Left hindlimb (tissue), 1 donor: ENCODE measurements around the gene ZDHHC11.
"Not testable (repeated sequence)": the region's sequence is repeated elsewhere in the genome, so short reads cannot be mapped to it uniquely, and the experiment has no call there.

ENCODE experiments used
- DNase-seq: peaks from one replicate; pipeline ENCODE4 v3.0.0-alpha.2; 2018

Gene ZDHHC11

DNA sequence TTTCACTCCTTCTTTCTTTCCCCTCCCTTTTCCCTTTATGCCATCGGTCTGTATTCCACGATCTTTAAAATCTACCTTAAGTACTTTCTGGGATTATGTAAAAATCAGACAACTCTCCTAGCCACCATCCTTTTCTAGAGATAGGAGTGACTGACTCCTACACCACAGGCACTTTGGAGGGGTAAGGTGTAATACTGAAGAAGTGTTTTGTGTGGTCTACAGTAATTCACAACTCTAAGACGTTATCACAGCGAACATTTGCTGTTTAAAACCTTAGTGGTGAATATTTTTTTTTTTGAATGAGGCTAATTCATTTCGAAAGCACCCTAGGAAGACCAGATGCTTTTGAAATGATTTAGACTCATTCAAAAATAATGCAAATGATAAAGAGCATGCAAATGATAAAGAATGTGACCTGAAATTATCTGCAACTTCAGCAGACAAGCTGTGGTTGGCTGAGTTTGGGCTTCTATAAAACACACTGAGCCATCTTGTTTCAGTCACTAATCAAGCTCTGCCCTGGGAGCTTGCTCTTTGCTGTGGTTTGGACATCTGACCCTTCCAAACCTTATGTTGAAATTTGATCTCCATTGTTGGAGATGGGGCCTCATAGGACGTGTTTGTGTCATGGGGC, 52.2 kb downstream of the ZDHHC11 start:
- not testable (repeated sequence) for DNase-seq

- not testable (repeated sequence) for DNase-seq
Measured at GRCh38 chr5:797986-798385, 52.8 kb downstream of the ZDHHC11 start.

DNA sequence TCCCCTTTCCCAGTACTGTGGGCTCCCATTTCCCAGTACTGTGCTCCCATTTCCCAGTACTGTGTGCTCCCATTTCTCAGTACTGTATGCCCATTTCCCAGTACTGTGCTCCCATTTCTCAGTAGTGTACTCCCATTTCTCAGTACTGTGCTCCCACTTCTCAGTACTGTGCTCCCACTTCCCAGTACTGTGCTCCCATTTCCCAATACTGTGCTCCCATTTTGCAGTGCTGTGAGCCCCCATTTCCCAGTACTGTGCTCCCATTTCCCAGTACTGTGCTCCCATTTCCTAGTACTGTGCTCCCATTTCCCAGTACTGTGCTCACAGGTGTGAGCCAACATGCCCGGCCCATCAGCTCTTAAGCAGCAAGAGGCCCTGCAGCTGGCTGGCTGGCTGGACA, 54.9 kb downstream of the ZDHHC11 start:
- not testable (repeated sequence) for DNase-seq

DNA sequence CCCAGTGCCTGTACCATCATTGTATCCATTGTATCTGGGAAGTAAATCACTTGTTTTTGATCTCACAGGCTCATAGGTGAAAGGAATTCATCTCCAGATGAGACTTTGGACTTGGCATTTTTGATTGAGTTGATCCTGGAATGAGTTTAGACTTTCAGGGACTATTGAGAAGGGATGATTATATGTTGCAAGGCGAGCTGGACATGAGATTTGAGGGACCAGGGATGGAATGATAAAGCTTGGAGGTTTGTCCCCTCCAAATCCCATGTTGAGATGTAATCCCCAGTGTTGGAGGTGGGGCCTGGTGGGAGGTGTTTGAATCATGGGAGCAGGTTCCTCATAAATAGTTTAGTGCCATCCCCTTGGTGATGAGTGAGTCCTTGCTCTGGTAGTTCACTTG, 55.8 kb downstream of the ZDHHC11 start:
- not testable (repeated sequence) for DNase-seq

DNA sequence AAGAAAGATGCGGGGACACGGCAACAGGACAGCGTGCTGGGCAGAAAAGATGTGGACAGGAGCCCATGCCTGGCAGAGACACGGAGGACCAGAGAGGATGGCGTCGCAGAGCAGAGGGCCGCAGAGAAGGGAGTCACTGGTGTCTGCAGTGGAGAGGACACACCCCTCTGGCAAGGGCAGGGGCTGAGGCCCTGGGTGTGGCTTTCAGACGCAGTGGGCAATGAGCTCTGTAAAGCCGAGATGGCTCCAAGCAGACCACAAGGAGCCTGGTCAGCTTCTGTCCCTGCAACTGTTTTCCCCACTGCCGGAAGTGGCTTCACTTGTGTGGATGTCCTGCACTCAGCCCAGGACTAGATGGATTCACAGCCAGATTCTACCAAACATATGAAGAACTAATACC, 62.1 kb downstream of the ZDHHC11 start:
- DNase-seq: not testable (repeated sequence)

DNA sequence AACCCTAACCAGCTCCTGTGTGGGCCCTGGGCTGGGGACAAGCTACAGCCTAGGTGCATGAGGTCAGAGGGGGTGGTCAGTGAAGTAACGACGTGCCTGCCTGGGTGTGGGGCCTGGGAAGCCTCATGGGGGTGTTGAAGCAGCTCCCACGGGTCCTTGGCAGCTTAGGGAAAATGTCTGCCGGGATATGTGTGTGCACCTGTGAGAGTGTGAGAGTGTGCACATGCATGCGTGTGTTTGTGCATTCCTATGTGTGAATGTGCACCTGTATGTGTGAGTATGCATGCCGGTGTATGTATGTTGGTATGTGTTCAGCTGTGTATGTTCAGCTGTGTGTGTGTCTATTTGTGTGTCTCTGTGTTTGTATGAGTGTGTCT, 62.9 kb downstream of the ZDHHC11 start:
- not testable (repeated sequence) for DNase-seq

GRCh38 chr5:787224-787856, 63.4 kb downstream of the ZDHHC11 start:
- not testable (repeated sequence) for DNase-seq

- DNase-seq: not testable (repeated sequence)
Measured at GRCh38 chr5:785181-785705, 65.5 kb downstream of the ZDHHC11 start.

GRCh38 chr5:784428-785177, 66.2 kb downstream of the ZDHHC11 start, which contains the start of gene ZDHHC11B:
Gene ZDHHC11B (minus strand): TSS chr5:784729. CDS start chr5:766919, 17,810 bp downstream.
- peak; percentile 91 for DNase-seq

DNA sequence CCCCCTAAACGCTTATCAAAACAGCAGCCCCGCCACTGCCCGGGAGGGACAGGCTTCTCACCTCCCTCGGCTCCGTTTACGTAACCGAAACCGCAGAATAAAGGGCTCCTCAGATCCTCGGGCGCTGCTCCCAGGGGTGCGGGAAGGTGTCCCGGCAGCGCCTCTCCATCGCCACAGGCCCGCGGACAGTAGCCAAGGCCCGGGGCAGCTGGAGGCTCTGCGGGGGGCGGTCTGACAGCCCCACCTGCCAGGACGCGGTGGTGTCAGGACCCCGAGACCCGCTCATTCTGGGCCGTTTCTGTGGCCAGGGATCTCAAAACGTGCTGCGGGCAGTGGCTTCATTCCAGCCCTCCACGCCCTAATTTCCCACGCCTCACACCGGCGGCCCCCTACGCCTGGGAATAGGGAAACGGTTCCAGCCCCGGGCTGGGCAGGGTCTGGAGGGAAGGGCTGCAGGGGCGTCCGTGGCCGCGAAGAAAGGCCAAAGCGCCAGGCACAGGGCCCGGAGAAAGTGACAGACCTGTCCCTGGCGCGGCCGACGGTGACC, 66.8 kb downstream of the ZDHHC11 start:
- not testable (repeated sequence) for DNase-seq

DNA sequence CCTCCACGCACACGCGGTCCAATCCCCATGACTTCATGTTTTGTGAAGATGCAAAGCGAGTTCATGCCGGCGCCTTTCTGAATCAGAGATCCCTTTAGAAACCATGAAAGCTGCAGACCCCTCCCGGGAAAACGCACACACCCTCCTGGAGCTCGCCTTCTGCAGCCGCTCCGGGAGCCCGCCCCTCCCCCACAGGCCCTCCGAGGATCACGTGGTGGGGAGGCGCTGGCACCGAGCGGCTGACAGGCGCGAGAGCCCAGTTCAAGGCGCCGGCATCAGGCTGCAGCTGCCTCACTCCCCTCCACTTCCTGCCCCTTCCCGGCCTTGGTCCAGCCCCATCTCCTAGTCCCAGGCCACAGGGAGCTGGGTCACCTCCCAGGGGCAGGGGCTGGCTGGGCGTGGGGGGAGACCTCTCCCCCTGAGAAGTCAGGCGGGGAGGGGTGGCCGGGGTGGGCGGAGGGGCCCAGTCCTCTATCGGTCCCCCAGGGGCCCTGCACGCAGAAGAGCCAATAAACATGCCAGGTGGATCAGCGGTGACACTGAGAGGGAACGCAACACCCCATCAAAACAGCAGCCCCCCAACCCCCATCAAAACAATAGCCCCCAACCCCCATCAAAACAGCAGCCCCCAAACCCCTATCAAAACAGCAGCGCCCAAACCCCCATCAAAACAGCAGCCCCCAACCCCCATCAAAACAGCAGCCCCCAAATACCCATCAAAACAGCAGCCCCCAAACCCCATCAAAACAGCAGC, 67.6 kb downstream of the ZDHHC11 start:
- not testable (repeated sequence) for DNase-seq

DNA sequence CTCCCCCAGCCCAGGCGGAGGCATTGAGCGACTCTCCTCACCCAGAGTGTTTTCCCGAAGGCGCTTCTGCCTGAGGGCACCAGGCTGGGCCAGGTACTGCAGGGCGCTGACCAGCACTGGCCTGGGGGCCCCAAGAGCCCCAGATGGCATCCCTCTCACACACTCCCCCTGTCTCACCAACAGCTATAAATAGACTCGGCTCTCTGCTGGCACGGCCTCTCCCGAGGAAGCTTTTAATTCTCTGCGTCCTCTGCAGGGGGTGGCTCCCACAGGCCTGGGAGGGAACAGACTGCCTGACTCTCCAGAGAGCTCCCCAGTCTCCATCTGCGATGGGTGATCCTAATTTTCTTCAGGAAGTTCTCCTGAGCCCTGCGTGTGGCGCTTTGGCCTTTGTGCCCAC, 68.4 kb downstream of the ZDHHC11 start:
- DNase-seq: not testable (repeated sequence)

GRCh38 chr5:780571-780970, 70.2 kb downstream of the ZDHHC11 start:
- DNase-seq: not testable (repeated sequence)

DNA sequence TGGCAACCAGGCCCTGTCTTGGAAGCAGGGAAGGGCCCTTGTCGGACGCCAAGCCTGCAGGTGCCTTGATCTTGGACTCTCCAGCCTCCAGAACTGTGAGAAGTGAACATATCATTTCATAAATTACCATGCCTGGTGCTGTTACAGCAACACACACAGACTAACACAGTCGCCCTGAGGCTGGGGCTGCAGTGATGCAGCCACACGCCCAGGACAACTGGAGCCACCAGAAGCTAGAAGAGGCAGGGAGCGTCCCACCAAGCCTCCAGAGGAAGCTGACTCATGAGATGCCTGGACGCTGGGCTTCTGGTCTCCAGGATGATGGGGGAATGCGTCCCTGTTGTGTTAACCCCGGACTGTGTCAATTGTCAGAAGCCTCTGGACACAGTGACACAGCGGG, 71.8 kb downstream of the ZDHHC11 start:
- DNase-seq: not testable (repeated sequence)

GRCh38 chr5:778421-778820, 72.4 kb downstream of the ZDHHC11 start:
- not testable (repeated sequence) for DNase-seq

- DNase-seq: no peak
Measured at GRCh38 chr5:777756-778161, 73.0 kb downstream of the ZDHHC11 start.

DNA sequence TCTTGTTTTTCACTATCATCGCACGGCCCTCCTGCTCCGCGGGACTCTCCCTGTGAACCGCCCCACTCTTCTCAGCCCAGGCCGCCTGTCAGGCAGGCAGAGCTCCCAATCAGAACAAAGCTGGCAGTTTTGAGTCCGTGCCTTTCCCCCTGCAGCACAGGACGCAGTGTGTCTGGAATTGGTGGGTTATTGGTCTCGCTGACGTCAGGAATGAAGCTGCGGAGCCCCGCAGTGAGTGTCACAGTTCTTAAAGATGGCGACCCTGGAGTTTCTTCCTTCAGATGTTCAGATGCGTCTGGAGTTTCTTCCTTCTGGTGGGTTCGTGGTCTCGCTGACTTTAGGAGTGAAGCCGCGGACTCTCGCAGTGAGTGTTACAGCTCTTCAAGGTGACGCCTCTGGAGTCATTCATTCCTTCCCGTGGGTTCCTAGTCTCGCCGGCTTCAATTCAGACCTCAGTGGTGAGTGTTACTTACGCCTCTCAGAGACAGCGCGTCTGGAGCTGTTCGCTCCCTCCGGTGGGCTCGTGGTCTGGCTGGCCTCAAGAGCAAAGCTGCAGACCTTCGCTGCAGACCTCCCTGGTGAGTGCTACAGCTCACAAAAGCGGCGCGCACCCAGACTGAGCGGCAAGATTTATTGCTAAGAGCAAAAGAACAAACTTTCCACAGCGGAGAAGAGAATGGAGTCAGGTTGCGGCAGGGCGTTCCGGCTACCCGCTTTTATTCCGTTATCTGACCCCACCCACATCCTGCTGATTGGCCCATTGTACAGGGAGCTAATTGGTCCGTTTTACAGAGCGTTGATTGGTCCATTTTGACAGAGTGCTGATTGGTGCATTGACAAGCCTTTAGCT, 73.7 kb downstream of the ZDHHC11 start:
- no peak for DNase-seq

- no peak for DNase-seq
Measured at GRCh38 chr5:775961-776861, 74.6 kb downstream of the ZDHHC11 start.

DNA sequence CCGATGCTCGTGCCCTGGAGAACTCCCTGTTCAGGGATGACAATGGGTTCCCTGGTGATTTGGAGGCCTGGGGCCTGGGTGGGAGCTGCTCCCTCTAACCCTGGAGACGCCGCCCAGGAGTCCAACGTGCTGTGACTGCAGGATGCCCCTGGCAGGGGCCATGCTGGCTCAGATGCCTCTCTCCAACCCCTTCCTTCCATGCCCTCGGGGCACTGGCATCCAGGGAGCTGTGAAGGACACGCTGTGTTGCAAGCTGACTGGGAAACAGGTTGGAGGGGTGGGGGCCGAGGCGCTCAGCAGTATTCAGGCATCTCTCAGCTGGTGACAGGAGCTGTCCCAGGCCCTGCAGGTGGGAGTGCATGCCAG, 75.2 kb downstream of the ZDHHC11 start:
- peak; percentile 9 for DNase-seq

GRCh38 chr5:774854-775505, 75.8 kb downstream of the ZDHHC11 start:
- DNase-seq: peak; percentile 28
